Measurements from ENCODE around the gene TEX261. TPM values are rescaled to one million over a fixed set of nuclear protein-coding genes. Genes with fewer than 3 reads are reported as not detected.

Gene TEX261
- total RNA-seq, 4 donors from 2014 or later = 24.6 to 41.0 (median 34.9) TPM

DNA sequence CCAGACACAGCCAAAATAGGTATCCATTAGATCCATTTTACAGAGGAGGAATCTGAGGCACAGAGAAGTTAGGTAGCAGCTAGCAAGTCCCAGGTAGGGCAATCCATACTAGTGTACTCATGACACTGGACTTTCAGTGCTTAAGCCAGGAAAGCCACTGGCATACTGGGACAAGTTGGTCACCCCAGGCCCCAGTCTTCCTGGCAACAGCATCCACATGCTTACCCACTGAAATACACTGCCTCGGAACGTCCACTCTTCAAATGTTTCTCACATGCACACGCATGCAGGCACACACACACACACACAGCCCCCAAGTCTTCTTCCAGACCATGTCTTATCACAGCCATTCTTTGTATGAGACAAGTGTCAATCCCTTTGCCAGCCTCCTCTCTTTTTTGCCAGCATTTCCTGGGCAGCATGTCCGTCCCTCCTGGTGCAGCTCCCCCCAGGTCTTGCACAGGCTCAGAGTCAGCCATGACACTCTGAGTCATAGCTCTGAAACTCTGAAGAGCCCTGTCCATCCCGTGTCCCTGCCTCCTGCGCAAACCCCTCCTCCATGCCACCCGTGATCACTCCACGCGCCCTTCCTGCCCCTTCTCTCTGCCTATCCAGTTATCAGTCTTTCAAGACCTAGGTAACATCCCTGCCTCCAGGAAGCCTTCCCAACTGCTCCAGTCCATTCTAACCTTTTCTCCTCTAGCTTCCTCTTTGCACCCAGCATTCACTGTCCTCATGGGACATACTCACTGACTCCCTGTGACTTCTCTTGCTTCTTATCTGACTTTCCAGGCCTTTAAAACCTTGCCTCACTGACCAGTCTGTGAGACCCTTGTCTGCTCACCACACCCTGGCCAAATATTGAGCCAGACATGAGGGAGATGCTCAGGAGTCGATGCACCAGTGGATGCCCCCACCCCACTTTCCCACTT is 10.9 kb upstream of the TEX261 start:
- no peak for ATAC-seq
- Histone ChIP-seq H3K9me3 (no peaks in the 10 kb centered on the region), H3K4me3 (no peak overlapping the region), H3K4me1 (peaks cover 0 to 9% (median 6%) of the 10 kb centered on the region in 3 donors), H3K36me3 (no peaks in the 10 kb centered on the region), H3K27me3 (peaks cover 38% of the 10 kb centered on the region), H3K27ac (no peak overlapping the region)
- no peak for TF ChIP-seq POLR2AphosphoS5 (IDR thresholded peaks at IDR 0.05)
- TF ChIP-seq, protein P1, sequence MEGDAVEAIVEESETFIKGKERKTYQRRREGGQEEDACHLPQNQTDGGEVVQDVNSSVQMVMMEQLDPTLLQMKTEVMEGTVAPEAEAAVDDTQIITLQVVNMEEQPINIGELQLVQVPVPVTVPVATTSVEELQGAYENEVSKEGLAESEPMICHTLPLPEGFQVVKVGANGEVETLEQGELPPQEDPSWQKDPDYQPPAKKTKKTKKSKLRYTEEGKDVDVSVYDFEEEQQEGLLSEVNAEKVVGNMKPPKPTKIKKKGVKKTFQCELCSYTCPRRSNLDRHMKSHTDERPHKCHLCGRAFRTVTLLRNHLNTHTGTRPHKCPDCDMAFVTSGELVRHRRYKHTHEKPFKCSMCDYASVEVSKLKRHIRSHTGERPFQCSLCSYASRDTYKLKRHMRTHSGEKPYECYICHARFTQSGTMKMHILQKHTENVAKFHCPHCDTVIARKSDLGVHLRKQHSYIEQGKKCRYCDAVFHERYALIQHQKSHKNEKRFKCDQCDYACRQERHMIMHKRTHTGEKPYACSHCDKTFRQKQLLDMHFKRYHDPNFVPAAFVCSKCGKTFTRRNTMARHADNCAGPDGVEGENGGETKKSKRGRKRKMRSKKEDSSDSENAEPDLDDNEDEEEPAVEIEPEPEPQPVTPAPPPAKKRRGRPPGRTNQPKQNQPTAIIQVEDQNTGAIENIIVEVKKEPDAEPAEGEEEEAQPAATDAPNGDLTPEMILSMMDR (IDR thresholded peaks at IDR 0.05) = no peak
- no peak for TF ChIP-seq POLR2A (IDR thresholded peaks at IDR 0.05)
- TF ChIP-seq EP300 (IDR thresholded peaks at IDR 0.05) = no peak
- 63 to 68% methylated on average over 5 to 10 of the region's 10 CpGs for WGBS, 2 donors (ENCODE audit: low coverage in 1 of 2)

DNA sequence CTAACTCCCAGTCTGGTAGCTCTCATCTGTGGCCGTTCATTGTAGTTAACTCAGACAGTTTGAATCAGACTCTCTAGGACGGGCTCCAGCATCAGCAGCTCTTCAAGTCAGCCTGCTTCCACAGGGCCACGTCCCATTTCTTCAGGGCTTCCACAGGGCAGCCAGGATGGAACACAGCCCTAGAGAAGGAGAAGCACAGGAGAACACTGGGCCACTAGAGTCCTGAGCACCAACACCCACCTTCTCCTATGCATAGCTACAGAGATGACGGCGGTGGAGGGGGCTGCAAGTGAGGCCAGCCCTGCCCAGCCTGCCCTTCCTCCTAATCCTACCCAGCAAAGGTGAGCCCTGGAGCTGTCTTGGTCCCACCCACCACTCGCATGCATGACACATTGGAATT is 10.2 kb upstream of the TEX261 start:
- H3K27ac ChIP-seq = no peak overlapping the region
- H3K4me1 ChIP-seq = peaks cover 0 to 9% (median 6%) of the 10 kb centered on the region in 3 donors
- WGBS, 2 donors (ENCODE audit: low coverage in 1 of 2) = 80 to 83% methylated on average over 1 of the region's 6 CpGs
- peaks cover 32% of the 10 kb centered on the region for H3K27me3 ChIP-seq
- no peaks in the 10 kb centered on the region for H3K9me3 ChIP-seq
- TF ChIP-seq POLR2A (IDR thresholded peaks at IDR 0.05) (no peak), POLR2AphosphoS5 (IDR thresholded peaks at IDR 0.05) (no peak), EP300 (IDR thresholded peaks at IDR 0.05) (no peak)
- TF ChIP-seq, protein P1 (IDR thresholded peaks at IDR 0.05) = no peak
- ATAC-seq = no peak
- no peaks in the 10 kb centered on the region for H3K36me3 ChIP-seq
- no peak overlapping the region for H3K4me3 ChIP-seq

DNA sequence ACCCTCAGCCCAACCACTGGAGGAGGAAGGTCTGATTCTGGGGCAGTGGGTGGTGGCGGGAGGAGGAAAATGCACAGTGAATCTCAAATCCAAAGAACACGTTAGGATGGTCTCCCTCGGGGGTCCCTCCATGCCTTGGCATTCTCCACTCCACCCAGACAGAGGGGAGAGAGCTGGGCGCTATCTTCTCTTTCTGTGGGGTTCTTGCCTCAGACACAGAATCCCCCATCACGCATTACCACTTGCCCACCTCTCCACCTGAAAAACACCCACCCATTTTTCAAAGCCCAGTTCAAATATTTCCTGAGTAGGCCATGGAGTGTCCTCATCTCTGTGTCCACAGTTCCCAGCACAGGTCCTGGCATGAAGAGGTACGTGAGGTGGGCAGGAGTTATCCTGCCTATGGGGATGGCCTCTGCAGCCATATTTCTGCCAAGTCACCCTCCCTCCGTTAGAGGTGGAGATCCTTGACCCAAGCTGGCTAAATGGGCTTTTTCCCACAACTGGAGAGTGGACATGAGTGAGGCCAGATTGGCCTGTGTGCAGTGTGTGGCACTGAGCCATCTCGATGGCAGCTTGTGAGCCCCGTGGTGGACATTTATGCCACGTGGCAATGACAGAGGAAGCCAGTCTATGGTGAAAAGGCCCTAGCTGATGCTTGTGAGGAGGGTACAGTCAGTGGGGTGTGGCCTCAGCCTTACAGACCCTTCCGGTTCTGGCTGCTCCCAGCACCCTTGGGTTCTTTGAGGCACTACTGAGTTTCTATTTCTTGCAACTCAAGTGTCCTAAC is 9.5 kb upstream of the TEX261 start:
- ATAC-seq = no peak
- H3K4me1 ChIP-seq = peaks cover 0 to 9% (median 6%) of the 10 kb centered on the region in 3 donors
- H3K9me3 ChIP-seq = no peaks in the 10 kb centered on the region
- H3K27ac ChIP-seq = no peak overlapping the region
- no peaks in the 10 kb centered on the region for H3K36me3 ChIP-seq
- no peak for TF ChIP-seq POLR2AphosphoS5 (IDR thresholded peaks at IDR 0.05)
- TF ChIP-seq POLR2A (IDR thresholded peaks at IDR 0.05) = no peak
- no peak for TF ChIP-seq EP300 (IDR thresholded peaks at IDR 0.05)
- TF ChIP-seq, protein P1 (IDR thresholded peaks at IDR 0.05) = no peak
- no peak overlapping the region for H3K4me3 ChIP-seq
- peaks cover 30% of the 10 kb centered on the region for H3K27me3 ChIP-seq
- 73 to 75% methylated on average over 6 of the region's 11 CpGs for WGBS, 2 donors (ENCODE audit: low coverage in 1 of 2)

DNA sequence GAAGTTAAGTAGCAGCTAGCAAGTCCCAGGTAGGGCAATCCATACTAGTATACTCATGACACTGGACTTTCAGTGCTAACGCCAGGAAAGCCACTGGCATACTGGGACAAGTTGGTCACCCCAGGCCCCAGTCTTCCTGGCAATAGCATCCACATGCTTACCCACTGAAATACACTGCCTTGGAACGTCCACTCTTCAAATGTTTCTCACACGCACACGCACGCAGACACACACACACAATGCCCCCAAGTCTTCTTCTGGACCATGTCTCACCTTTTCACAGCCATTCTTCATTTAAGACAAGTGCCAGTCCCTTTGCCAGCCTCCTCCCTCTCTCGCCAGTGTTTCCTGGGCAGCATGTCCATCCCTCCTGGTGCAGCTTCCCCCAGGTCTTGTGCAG is 8.7 kb upstream of the TEX261 start:
- H3K9me3 ChIP-seq = no peaks in the 10 kb centered on the region
- ATAC-seq = no peak
- no peak overlapping the region for H3K27ac ChIP-seq
- no peaks in the 10 kb centered on the region for H3K36me3 ChIP-seq
- TF ChIP-seq POLR2AphosphoS5 (IDR thresholded peaks at IDR 0.05) (no peak), EP300 (IDR thresholded peaks at IDR 0.05) (no peak), POLR2A (IDR thresholded peaks at IDR 0.05) (no peak)
- TF ChIP-seq, protein P1 (IDR thresholded peaks at IDR 0.05) = no peak
- peaks cover 0 to 9% (median 6%) of the 10 kb centered on the region in 3 donors for H3K4me1 ChIP-seq
- 77 to 78% methylated on average over 4 to 5 of the region's 6 CpGs for WGBS, 2 donors (ENCODE audit: low coverage in 1 of 2)
- peaks cover 24% of the 10 kb centered on the region for H3K27me3 ChIP-seq
- H3K4me3 ChIP-seq = no peak overlapping the region

Data from gastroesophageal sphincter (tissue), 4 donors.